NCI-H510A (cell line): ENCODE measurements around the gene AGAP4.
"Not testable (repeated sequence)": the region's sequence is repeated elsewhere in the genome, so short reads cannot be mapped to it uniquely, and the experiment has no call there.

Source experiments
- DNase-seq: peaks from one replicate; lab custom pipeline; 2025; lab: John Stamatoyannopoulos, UW

The AGAP4 gene

DNA sequence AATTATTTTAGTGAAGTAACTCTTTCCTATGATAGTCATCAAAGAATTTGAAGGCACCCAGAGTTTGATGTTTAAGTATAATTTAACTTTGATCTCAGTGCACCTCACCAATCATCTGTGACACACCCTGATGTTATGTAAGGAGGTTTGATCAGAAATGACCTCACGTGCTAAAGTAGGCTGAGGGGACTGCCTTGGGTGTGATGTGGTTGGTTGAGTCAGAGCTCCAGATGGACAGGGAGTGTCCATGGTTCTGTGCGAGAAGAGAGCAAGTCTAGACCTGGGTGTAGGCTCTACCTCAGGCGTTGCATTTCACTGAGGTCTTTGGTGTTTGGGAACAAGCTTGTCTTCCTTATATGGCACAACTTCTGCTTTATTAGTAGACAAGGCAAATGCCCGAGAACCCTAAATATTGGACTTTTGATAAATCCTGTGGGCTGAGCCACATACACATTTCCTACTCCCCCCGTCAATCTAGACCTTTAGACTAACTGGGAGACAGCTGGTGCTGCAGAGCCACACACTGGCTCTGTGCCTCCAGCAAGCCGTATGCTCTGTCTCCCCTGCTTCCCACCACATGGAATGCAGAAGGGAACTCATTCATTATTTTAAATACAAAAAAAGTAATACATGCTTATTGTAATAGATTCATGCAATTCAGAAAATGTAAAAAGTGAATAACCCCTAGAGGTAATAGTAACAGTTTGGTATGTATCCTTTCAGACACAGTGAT is 56.4 kb downstream of the AGAP4 start:
- not testable (repeated sequence) for DNase-seq

DNA sequence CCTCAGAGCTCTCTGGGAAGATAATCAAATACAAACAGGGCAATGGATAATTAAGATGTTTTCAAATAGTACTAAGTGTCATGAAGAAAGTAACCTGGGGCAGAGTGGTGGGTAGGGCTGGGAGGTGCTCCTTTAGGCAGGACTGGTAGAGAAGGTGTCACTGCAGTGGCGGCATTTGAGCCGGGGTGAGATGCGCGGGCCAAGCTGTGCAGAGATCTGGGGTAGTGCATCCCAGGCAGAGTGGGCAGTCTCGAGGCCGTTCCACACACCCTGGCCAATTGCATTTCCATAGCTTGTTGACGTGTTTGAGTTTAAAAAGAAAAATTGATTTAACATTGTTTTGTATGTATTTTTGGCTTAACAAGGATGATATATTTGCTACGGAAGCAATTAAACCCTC is 57.3 kb downstream of the AGAP4 start:
- not testable (repeated sequence) for DNase-seq

DNA sequence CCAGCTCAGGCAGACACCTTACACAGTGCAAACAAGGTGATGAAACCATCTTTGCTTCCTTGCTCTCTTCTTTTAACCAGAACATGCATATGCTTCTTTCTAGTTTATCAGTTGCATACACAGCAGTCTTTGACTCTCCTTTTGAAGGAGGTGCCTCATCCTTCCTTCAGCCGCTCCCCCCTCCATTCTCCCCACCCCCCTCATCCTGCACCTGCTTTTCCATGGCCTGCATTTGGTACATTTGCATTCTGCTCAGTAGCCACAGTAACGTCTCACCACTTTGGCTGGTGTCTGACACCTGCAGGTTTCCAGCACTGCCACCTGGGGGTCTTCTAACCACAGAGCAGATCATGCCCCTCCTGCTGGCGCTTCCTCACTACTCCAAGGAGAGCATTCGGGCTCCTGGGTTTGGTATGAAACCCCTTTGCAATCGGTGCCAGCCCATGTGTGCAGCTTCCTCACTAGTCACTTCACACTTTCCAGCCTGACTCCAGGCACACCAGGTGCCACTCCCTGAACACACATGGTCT is 60.0 kb downstream of the AGAP4 start:
- DNase-seq = not testable (repeated sequence)

DNA sequence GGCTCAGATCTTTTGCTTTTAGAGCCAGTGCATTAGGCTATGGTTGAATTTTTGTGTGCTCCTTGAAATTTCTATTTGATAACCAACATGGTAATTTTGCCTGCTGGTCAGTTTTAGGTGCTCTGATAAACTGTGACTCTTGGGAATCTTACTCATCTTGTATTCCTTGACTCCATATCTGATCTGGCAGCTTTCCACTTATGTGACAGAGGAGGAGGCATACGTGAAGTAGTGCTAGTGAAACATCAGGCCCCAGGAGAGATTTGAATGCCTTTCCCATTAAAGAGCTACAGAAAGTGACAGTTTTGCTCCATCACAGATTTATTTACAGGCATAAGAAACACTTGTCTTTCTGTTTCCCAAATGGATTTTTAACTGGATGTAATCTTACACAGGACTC is 61.1 kb downstream of the AGAP4 start:
- not testable (repeated sequence) for DNase-seq
